ENCODE measurements around the gene RBP4. TPM values are rescaled to one million over a fixed set of nuclear protein-coding genes. Genes with fewer than 3 reads are reported as not detected.

RBP4 gene
- polyA plus RNA-seq, 3 donors, result 0.25 to 0.64 TPM; not detected in 1

- Histone ChIP-seq H3K9ac (ENCODE audit: insufficient read depth, low read length, poor library complexity, severe bottlenecking) (no peak overlapping the region), H4K20me1 (ENCODE audit: insufficient read depth, low read length) (no peaks in the 10 kb centered on the region), H2AFZ (ENCODE audit: insufficient read depth, low read depth, low read length, poor library complexity, severe bottlenecking) (no peak overlapping the region), H3K9me3 (replicated peaks in 1 of 2; ENCODE audit: control insufficient read depth in 1 of 2, insufficient read depth in 1 of 2, low read length in 2 of 2) (peaks cover 0 to 4% of the 10 kb centered on the region in 2 donors), H3K27ac (ENCODE audit: low read depth in 1 of 2, low read length in 2 of 2) (no peak overlapping the region), H3K27me3 (ENCODE audit: control insufficient read depth in 2 of 2, insufficient read depth in 2 of 2, low read length in 2 of 2) (no peaks in the 10 kb centered on the region), H3K36me3 (replicated peaks in 1 of 2; ENCODE audit: control insufficient read depth in 1 of 2, insufficient read depth in 2 of 2, low read length in 2 of 2) (peaks cover 0 to 4% of the 10 kb centered on the region in 2 donors), H3K4me1 (ENCODE audit: control insufficient read depth in 1 of 2, insufficient read depth in 2 of 2, low read length in 2 of 2) (no peaks in the 10 kb centered on the region), H3K4me2 (replicated peaks; ENCODE audit: extremely low read depth, low read length, poor library complexity, severe bottlenecking) (no peak overlapping the region), H3K79me2 (ENCODE audit: insufficient read depth, low read length) (no peaks in the 10 kb centered on the region), H3K4me3 (replicated peaks in 1 of 3; ENCODE audit: low read depth in 2 of 3, low read length in 3 of 3) (no peak overlapping the region)
- TF ChIP-seq CTCF (IDR thresholded peaks at IDR 0.05), result no peak
- intact Hi-C loops (cut with micrococcal nuclease), result no loop called here
- H3K9me3 Mint-ChIP-seq, result peaks cover 0 to 5% (median 3%) of the 10 kb centered on the region in 7 donors
- H3K4me1 Mint-ChIP-seq, result no peaks in the 10 kb centered on the region
- no peak for DNase-seq
- WGBS (ENCODE audit: insufficient coverage), result no CpG with 5 or more reads among the region's 7 CpGs
- no peak overlapping the region for H3K27ac Mint-ChIP-seq
- H3K36me3 Mint-ChIP-seq, result peaks cover 4 to 26% of the 10 kb centered on the region in 2 donors
- H3K4me3 Mint-ChIP-seq, result no peak overlapping the region
- H3K27me3 Mint-ChIP-seq (ENCODE audit: low read depth in 3 of 3), result peaks cover 0 to 5% (median 0%) of the 10 kb centered on the region in 3 donors
These were observed 16.6 kb downstream of the RBP4 start for GRCh38 chr10:93584445-93584844.

GRCh38 chr10:93580828-93581227 is 20.2 kb downstream of the RBP4 start:
- Mint-ChIP-seq H3K27ac (no peak overlapping the region), H3K9me3 (peaks cover 2 to 12% (median 6%) of the 10 kb centered on the region in 7 donors), H3K36me3 (peaks cover 10 to 31% of the 10 kb centered on the region in 2 donors), H3K4me1 (no peaks in the 10 kb centered on the region), H3K4me3 (no peak overlapping the region), H3K27me3 (ENCODE audit: low read depth in 3 of 3) (peaks cover 0 to 4% (median under 1%) of the 10 kb centered on the region in 3 donors)
- no peaks in the 10 kb centered on the region for H3K27me3 ChIP-seq (ENCODE audit: control insufficient read depth in 2 of 2, insufficient read depth in 2 of 2, low read length in 2 of 2)
- no peaks in the 10 kb centered on the region for H3K79me2 ChIP-seq (ENCODE audit: insufficient read depth, low read length)
- no peak for DNase-seq
- no peak overlapping the region for H3K27ac ChIP-seq (ENCODE audit: low read depth in 1 of 2, low read length in 2 of 2)
- H3K9me3 ChIP-seq (replicated peaks in 1 of 2; ENCODE audit: control insufficient read depth in 1 of 2, insufficient read depth in 1 of 2, low read length in 2 of 2), result peaks cover 0 to 4% of the 10 kb centered on the region in 2 donors
- H3K9ac ChIP-seq (ENCODE audit: insufficient read depth, low read length, poor library complexity, severe bottlenecking), result no peak overlapping the region
- no peak overlapping the region for H3K4me3 ChIP-seq (replicated peaks in 1 of 3; ENCODE audit: low read depth in 2 of 3, low read length in 3 of 3)
- WGBS (ENCODE audit: insufficient coverage), result 80% methylated on average over 3 of the region's 6 CpGs
- intact Hi-C loops (cut with micrococcal nuclease), result no loop called here
- no peaks in the 10 kb centered on the region for H3K36me3 ChIP-seq (replicated peaks in 1 of 2; ENCODE audit: control insufficient read depth in 1 of 2, insufficient read depth in 2 of 2, low read length in 2 of 2)
- TF ChIP-seq CTCF (IDR thresholded peaks at IDR 0.05), result no peak
- no peaks in the 10 kb centered on the region for H4K20me1 ChIP-seq (ENCODE audit: insufficient read depth, low read length)
- no peak overlapping the region for H3K4me2 ChIP-seq (replicated peaks; ENCODE audit: extremely low read depth, low read length, poor library complexity, severe bottlenecking)
- H2AFZ ChIP-seq (ENCODE audit: insufficient read depth, low read depth, low read length, poor library complexity, severe bottlenecking), result no peak overlapping the region
- no peaks in the 10 kb centered on the region for H3K4me1 ChIP-seq (ENCODE audit: control insufficient read depth in 1 of 2, insufficient read depth in 2 of 2, low read length in 2 of 2)
